Neural cell (in vitro differentiated cells): ENCODE measurements around the gene C11orf68. TPM values are rescaled to one million over a fixed set of nuclear protein-coding genes. Genes with fewer than 3 reads are reported as not detected.

Experiments used
- H2AFZ ChIP-seq: fragments of 200-600, 300-800 bp; sonication (generic), shearing (Covaris generic); 2 replicates; pipeline ENCODE4 v1.6.0; 2014; ENCODE audit warnings: low read depth, mild to moderate bottlenecking, antibody characterized with exemption, low read length, moderate library complexity
- H3F3A ChIP-seq: fragments of 200-600 bp; shearing (Covaris generic); 2 replicates; pipeline ENCODE4 v1.6.1; 2016; ENCODE audit warnings: mild to moderate bottlenecking, moderate library complexity, mixed read lengths, antibody characterized with exemption, low read length; ENCODE audit not compliant: insufficient read depth, poor library complexity, severe bottlenecking
- H3K27ac ChIP-seq: fragments of 200-600, 300-800 bp; sonication (generic), shearing (Covaris generic); 2 replicates; pipeline ENCODE4 v1.5.1; 2014; ENCODE audit warnings: mild to moderate bottlenecking, low read length, moderate library complexity
- H3K27me3 ChIP-seq: fragments of 300-800, 200-600 bp; sonication (generic), shearing (Covaris generic); 2 replicates; pipeline ENCODE4 v1.6.0; 2014; ENCODE audit warnings: mild to moderate bottlenecking, low read depth, low read length, moderate library complexity; ENCODE audit not compliant: insufficient read depth
- H3K36me3 ChIP-seq: fragments of 300-800, 200-600 bp; sonication (generic), shearing (Covaris generic); 2 replicates; pipeline ENCODE4 v1.5.1; 2014; ENCODE audit warnings: mild to moderate bottlenecking, antibody characterized with exemption, low read length, moderate library complexity; ENCODE audit not compliant: insufficient read depth
- H3K4me2 ChIP-seq: fragments of 300-800, 200-600 bp; sonication (generic), shearing (Covaris generic); 2 replicates; pipeline ENCODE4 v1.6.0; 2014; ENCODE audit warnings: mild to moderate bottlenecking, low read length
- H3K4me3 ChIP-seq: fragments of 300-800, 200-600 bp; sonication (generic), shearing (Covaris generic); 2 replicates; pipeline ENCODE4 v1.5.1; 2014; ENCODE audit warnings: mild to moderate bottlenecking, low read length, moderate library complexity
- H3K79me2 ChIP-seq: fragments of 200-600 bp; shearing (Covaris generic); replicated peaks from 2 replicates; pipeline ENCODE4 v1.6.0; 2014; ENCODE audit warnings: mild to moderate bottlenecking, low read length, moderate library complexity; ENCODE audit not compliant: insufficient read depth
- H3K9ac ChIP-seq: fragments of 300-800, 200-600 bp; sonication (generic), shearing (Covaris generic); 2 replicates; pipeline ENCODE4 v1.6.1; 2016; ENCODE audit warnings: mild to moderate bottlenecking, low read length, mixed read lengths
- H3K9me2 ChIP-seq: fragments of 200-600 bp; shearing (Covaris generic); 2 replicates; pipeline ENCODE4 v1.6.1; 2016; ENCODE audit warnings: mild to moderate bottlenecking, low read length, mixed read lengths; ENCODE audit not compliant: insufficient read depth
- H3K9me3 ChIP-seq: fragments of 200-600, 300-800 bp; sonication (generic), shearing (Covaris generic); 2 replicates; pipeline ENCODE4 v1.6.1; 2016; ENCODE audit warnings: mild to moderate bottlenecking, mixed run types, low read length, moderate library complexity, mixed read lengths
- H4K20me1 ChIP-seq: fragments of 200-600 bp; shearing (Covaris generic); 2 replicates; pipeline ENCODE4 v1.6.1; 2016; ENCODE audit warnings: mild to moderate bottlenecking, mixed run types; ENCODE audit not compliant: insufficient read depth
- EP300 ChIP-seq: fragments of 450-650 bp; conservative IDR thresholded peaks from 2 replicates; pipeline ENCODE4 v1.6.1; 2014; ENCODE audit warnings: antibody characterized with exemption, mild to moderate bottlenecking, moderate library complexity; ENCODE audit not compliant: poor library complexity, severe bottlenecking
- EZH2 ChIP-seq: fragments of 200-600, 300-800 bp; shearing (Covaris generic), sonication (generic); IDR thresholded peaks from 2 replicates; pipeline ENCODE4 v1.6.1; 2014; ENCODE audit warnings: antibody characterized with exemption, low read length, borderline replicate concordance, mild to moderate bottlenecking; ENCODE audit not compliant: insufficient read depth, poor library complexity, severe bottlenecking
- MXI1 ChIP-seq: fragments of 450-650 bp; conservative IDR thresholded peaks from 2 replicates; pipeline ENCODE4 v1.6.1; 2014; ENCODE audit warnings: antibody characterized with exemption, mild to moderate bottlenecking; ENCODE audit not compliant: poor library complexity, severe bottlenecking
- POLR2AphosphoS5 ChIP-seq: IDR thresholded peaks from 2 replicates; pipeline ENCODE4 v1.6.1; 2012
- RAD21 ChIP-seq: fragments of 450-650 bp; conservative IDR thresholded peaks from 2 replicates; pipeline ENCODE4 v1.6.1; 2014; ENCODE audit warnings: antibody characterized with exemption, mild to moderate bottlenecking, moderate library complexity
- REST ChIP-seq: IDR thresholded peaks from 2 replicates; pipeline ENCODE4 v1.6.1; 2012; ENCODE audit warnings: borderline replicate concordance
- SMC3 ChIP-seq: fragments of 450-650 bp; conservative IDR thresholded peaks from 2 replicates; pipeline ENCODE4 v1.6.1; 2014; ENCODE audit warnings: antibody characterized with exemption, mild to moderate bottlenecking, moderate library complexity; ENCODE audit not compliant: poor library complexity
- polyA plus RNA-seq: library from polyadenylated mRNA; depleted of rRNA; stranded (reverse); fragments of >200 nt; gene quantifications from 2 replicates; pipeline ENCODE4 v1.2.3, GENCODE V29; 2014
- TF ChIP-seq, protein P1 (sequence below): fragments of 450-650 bp; IDR thresholded peaks from 2 replicates; pipeline ENCODE4 v1.5.1; 2014; ENCODE audit warnings: antibody characterized with exemption, mild to moderate bottlenecking, moderate library complexity; ENCODE audit not compliant: poor library complexity, severe bottlenecking

Gene C11orf68
- polyA plus RNA-seq, 1 donor from 2014 or later, result 13.3 TPM

GRCh38 chr11:65885231-65885630 is 33.6 kb downstream of the C11orf68 start:
- Histone ChIP-seq H3K27me3 (no peaks in the 10 kb centered on the region), H3K36me3 (no peaks in the 10 kb centered on the region), H3K9me3 (no peaks in the 10 kb centered on the region), H3K9ac (peak overlapping the region; percentile 26), H3F3A (peaks cover 4% of the 10 kb centered on the region), H4K20me1 (no peaks in the 10 kb centered on the region), H3K9me2 (no peaks in the 10 kb centered on the region), H3K4me3 (peak overlapping the region; percentile 51), H2AFZ (no peak overlapping the region), H3K79me2 (peaks cover 17% of the 10 kb centered on the region), H3K4me2 (no peak overlapping the region), H3K27ac (no peak overlapping the region)
- TF ChIP-seq, protein P1, sequence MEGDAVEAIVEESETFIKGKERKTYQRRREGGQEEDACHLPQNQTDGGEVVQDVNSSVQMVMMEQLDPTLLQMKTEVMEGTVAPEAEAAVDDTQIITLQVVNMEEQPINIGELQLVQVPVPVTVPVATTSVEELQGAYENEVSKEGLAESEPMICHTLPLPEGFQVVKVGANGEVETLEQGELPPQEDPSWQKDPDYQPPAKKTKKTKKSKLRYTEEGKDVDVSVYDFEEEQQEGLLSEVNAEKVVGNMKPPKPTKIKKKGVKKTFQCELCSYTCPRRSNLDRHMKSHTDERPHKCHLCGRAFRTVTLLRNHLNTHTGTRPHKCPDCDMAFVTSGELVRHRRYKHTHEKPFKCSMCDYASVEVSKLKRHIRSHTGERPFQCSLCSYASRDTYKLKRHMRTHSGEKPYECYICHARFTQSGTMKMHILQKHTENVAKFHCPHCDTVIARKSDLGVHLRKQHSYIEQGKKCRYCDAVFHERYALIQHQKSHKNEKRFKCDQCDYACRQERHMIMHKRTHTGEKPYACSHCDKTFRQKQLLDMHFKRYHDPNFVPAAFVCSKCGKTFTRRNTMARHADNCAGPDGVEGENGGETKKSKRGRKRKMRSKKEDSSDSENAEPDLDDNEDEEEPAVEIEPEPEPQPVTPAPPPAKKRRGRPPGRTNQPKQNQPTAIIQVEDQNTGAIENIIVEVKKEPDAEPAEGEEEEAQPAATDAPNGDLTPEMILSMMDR, result no peak
- no peak for TF ChIP-seq SMC3
- TF ChIP-seq REST, result no peak
- TF ChIP-seq EP300, result no peak

GRCh38 chr11:65884716-65885092 is 34.2 kb downstream of the C11orf68 start:
- Histone ChIP-seq H3K27ac (peak overlapping the region; percentile 28), H2AFZ (no peak overlapping the region)

More at GRCh38 chr11:65884716-65885092, 34.2 kb downstream of the C11orf68 start:
- Histone ChIP-seq H3K36me3 (no peaks in the 10 kb centered on the region), H3K9me2 (no peaks in the 10 kb centered on the region), H3K4me2 (no peak overlapping the region), H3K4me3 (peak overlapping the region; percentile 51), H3K9me3 (no peaks in the 10 kb centered on the region), H3K79me2 (peaks cover 17% of the 10 kb centered on the region), H3K9ac (peak overlapping the region; percentile 56), H4K20me1 (no peaks in the 10 kb centered on the region), H3K27me3 (no peaks in the 10 kb centered on the region), H3F3A (no peaks in the 10 kb centered on the region)
- TF ChIP-seq POLR2AphosphoS5 (peak; percentile 22), EZH2 (no peak), RAD21 (peak; percentile 79), MXI1 (no peak), SMC3 (peak; percentile 94)
- TF ChIP-seq, protein P1, result peak; percentile 99
